Ishikawa (cell line): ENCODE results near the gene ARHGAP42.

Source experiments
- TAF1 ChIP-seq: IDR thresholded peaks from 2 replicates; pipeline ENCODE4 v1.6.1; 2012; ENCODE audit warnings: low read depth, mild to moderate bottlenecking
- YY1 ChIP-seq: IDR thresholded peaks from 2 replicates; pipeline ENCODE4 v1.6.1; 2012; ENCODE audit warnings: low read depth

DNA sequence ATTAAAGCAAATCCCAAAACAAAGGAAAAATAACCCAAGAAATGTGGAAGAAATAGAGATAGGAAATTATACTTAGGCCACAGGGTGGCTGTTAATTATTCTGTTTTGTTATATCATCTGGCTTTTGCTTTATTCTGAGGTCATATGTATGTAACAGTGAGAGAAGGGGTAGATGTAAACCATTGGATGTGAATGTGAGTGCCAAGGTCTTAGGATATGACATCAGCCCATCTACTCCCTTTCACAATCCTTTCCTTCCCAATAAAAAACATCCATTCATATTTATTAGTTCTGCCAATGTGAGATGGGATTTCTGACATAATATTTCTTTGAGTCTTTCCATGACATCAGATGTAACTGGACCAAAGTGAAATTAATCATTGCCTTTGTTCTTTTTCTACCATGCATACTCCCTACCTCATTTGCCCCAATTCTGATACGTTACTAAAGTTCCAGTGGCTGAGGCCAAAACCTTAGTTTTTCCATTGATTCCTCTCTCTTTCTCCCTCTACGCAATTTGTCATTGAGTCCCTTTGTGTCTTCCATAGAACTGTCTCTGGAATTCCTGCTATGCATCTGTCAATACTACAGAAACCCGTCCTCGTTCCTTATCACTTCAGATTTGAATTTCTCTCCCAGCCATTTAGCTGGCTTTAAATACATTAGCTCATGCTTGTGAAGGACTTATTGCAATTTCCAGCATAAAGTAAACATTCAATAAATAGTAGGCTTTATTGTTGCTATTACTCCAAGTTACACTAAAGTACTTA lies 170.3 kb downstream of the ARHGAP42 start:
- no peak for TF ChIP-seq YY1
- no peak for TF ChIP-seq TAF1
